ENCODE results near the gene ZBTB7C. TPM values are rescaled to one million over a fixed set of nuclear protein-coding genes. Genes with fewer than 3 reads are reported as not detected.

Gene ZBTB7C
- polyA plus RNA-seq, 4 donors: 0.54 to 4.1 (median 1.5) TPM

GRCh38 chr18:48193521-48194492 is 215.4 kb downstream of the ZBTB7C start:
- FAIRE-seq: no peak
- Histone ChIP-seq H3K9me3 (ENCODE audit: control insufficient read depth in 2 of 2, insufficient read depth in 1 of 2, low read depth in 1 of 2, low read length in 1 of 2) (no peaks in the 10 kb centered on the region), H3K4me3 (ENCODE audit: low read depth in 1 of 3, low read length in 3 of 3) (no peak overlapping the region), H3K36me3 (ENCODE audit: control insufficient read depth in 3 of 3, insufficient read depth in 2 of 3, low read depth in 1 of 3, low read length in 3 of 3) (no peaks in the 10 kb centered on the region), H3K27me3 (ENCODE audit: control insufficient read depth in 3 of 3, insufficient read depth in 3 of 3, low read length in 3 of 3) (peaks cover 0 to 5% (median 0%) of the 10 kb centered on the region in 3 donors), H3K4me1 (ENCODE audit: control insufficient read depth in 3 of 3, insufficient read depth in 2 of 3, low read depth in 1 of 3, low read length in 2 of 3) (no peaks in the 10 kb centered on the region), H3K27ac (ENCODE audit: low read depth in 1 of 3, low read length in 2 of 3) (no peak overlapping the region)
- WGBS, 3 donors: 87 to 88% (median 87%) methylated on average over 9 of the region's 9 CpGs
- no peak for DNase-seq

- 51 to 80% (median 62%) methylated on average over 8 of the region's 8 CpGs for WGBS, 3 donors
- no peak overlapping the region for H3K27ac ChIP-seq (ENCODE audit: low read depth in 1 of 3, low read length in 2 of 3)
- no peaks in the 10 kb centered on the region for H3K4me1 ChIP-seq (ENCODE audit: control insufficient read depth in 3 of 3, insufficient read depth in 2 of 3, low read depth in 1 of 3, low read length in 2 of 3)
- H3K36me3 ChIP-seq (ENCODE audit: control insufficient read depth in 3 of 3, insufficient read depth in 2 of 3, low read depth in 1 of 3, low read length in 3 of 3): no peaks in the 10 kb centered on the region
- no peaks in the 10 kb centered on the region for H3K9me3 ChIP-seq (ENCODE audit: control insufficient read depth in 2 of 2, insufficient read depth in 1 of 2, low read depth in 1 of 2, low read length in 1 of 2)
- peak in 1 of 2 donors; percentile 73 for DNase-seq
- no peaks in the 10 kb centered on the region for H3K27me3 ChIP-seq (ENCODE audit: control insufficient read depth in 3 of 3, insufficient read depth in 3 of 3, low read length in 3 of 3)
- H3K4me3 ChIP-seq (ENCODE audit: low read depth in 1 of 3, low read length in 3 of 3): no peak overlapping the region
- FAIRE-seq: no peak
Measured at GRCh38 chr18:48192542-48192941, 216.6 kb downstream of the ZBTB7C start.

- no peak overlapping the region for H3K27ac ChIP-seq (ENCODE audit: low read depth in 1 of 3, low read length in 2 of 3)
- H3K36me3 ChIP-seq (ENCODE audit: control insufficient read depth in 3 of 3, insufficient read depth in 2 of 3, low read depth in 1 of 3, low read length in 3 of 3): no peaks in the 10 kb centered on the region
- DNase-seq (no peak), FAIRE-seq (no peak)
- no peak overlapping the region for H3K4me3 ChIP-seq (ENCODE audit: low read depth in 1 of 3, low read length in 3 of 3)
- peaks cover 0 to under 1% (median 0%) of the 10 kb centered on the region in 3 donors for H3K4me1 ChIP-seq (ENCODE audit: control insufficient read depth in 3 of 3, insufficient read depth in 2 of 3, low read depth in 1 of 3, low read length in 2 of 3)
- H3K27me3 ChIP-seq (ENCODE audit: control insufficient read depth in 3 of 3, insufficient read depth in 3 of 3, low read length in 3 of 3): no peaks in the 10 kb centered on the region
- no peaks in the 10 kb centered on the region for H3K9me3 ChIP-seq (ENCODE audit: control insufficient read depth in 2 of 2, insufficient read depth in 1 of 2, low read depth in 1 of 2, low read length in 1 of 2)
- WGBS, 3 donors: 75 to 81% (median 78%) methylated on average over 3 of the region's 3 CpGs
Measured at GRCh38 chr18:48191494-48191893, 217.7 kb downstream of the ZBTB7C start.

- FAIRE-seq: no peak
Measured at GRCh38 chr18:48190994-48191393, 218.2 kb downstream of the ZBTB7C start.

GRCh38 chr18:48188609-48189008 is 220.6 kb downstream of the ZBTB7C start:
- FAIRE-seq (no peak), DNase-seq (no peak)
- Histone ChIP-seq H3K36me3 (ENCODE audit: control insufficient read depth in 3 of 3, insufficient read depth in 2 of 3, low read depth in 1 of 3, low read length in 3 of 3) (no peaks in the 10 kb centered on the region), H3K27ac (ENCODE audit: low read depth in 1 of 3, low read length in 2 of 3) (no peak overlapping the region), H3K9me3 (ENCODE audit: control insufficient read depth in 2 of 2, insufficient read depth in 1 of 2, low read depth in 1 of 2, low read length in 1 of 2) (no peaks in the 10 kb centered on the region), H3K27me3 (ENCODE audit: control insufficient read depth in 3 of 3, insufficient read depth in 3 of 3, low read length in 3 of 3) (no peaks in the 10 kb centered on the region), H3K4me1 (ENCODE audit: control insufficient read depth in 3 of 3, insufficient read depth in 2 of 3, low read depth in 1 of 3, low read length in 2 of 3) (peaks cover 0 to 7% (median 0%) of the 10 kb centered on the region in 3 donors), H3K4me3 (ENCODE audit: low read depth in 1 of 3, low read length in 3 of 3) (no peak overlapping the region)
- WGBS, 3 donors: 81 to 88% (median 85%) methylated on average over 2 of the region's 2 CpGs

More at GRCh38 chr18:48190994-48191393, 218.2 kb downstream of the ZBTB7C start:
- WGBS, 3 donors: 75 to 91% (median 87%) methylated on average over 7 of the region's 7 CpGs
- Histone ChIP-seq H3K27ac (ENCODE audit: low read depth in 1 of 3, low read length in 2 of 3) (no peak overlapping the region), H3K4me3 (ENCODE audit: low read depth in 1 of 3, low read length in 3 of 3) (no peak overlapping the region), H3K27me3 (ENCODE audit: control insufficient read depth in 3 of 3, insufficient read depth in 3 of 3, low read length in 3 of 3) (no peaks in the 10 kb centered on the region), H3K4me1 (ENCODE audit: control insufficient read depth in 3 of 3, insufficient read depth in 2 of 3, low read depth in 1 of 3, low read length in 2 of 3) (peaks cover 0 to 5% (median 0%) of the 10 kb centered on the region in 3 donors), H3K9me3 (ENCODE audit: control insufficient read depth in 2 of 2, insufficient read depth in 1 of 2, low read depth in 1 of 2, low read length in 1 of 2) (no peaks in the 10 kb centered on the region), H3K36me3 (ENCODE audit: control insufficient read depth in 3 of 3, insufficient read depth in 2 of 3, low read depth in 1 of 3, low read length in 3 of 3) (no peaks in the 10 kb centered on the region)
- DNase-seq: no peak

GRCh38 chr18:48186861-48187260 is 222.3 kb downstream of the ZBTB7C start:
- 86 to 91% (median 87%) methylated on average over 6 of the region's 6 CpGs for WGBS, 3 donors
- no peaks in the 10 kb centered on the region for H3K27me3 ChIP-seq (ENCODE audit: control insufficient read depth in 3 of 3, insufficient read depth in 3 of 3, low read length in 3 of 3)
- H3K4me1 ChIP-seq (ENCODE audit: control insufficient read depth in 3 of 3, insufficient read depth in 2 of 3, low read depth in 1 of 3, low read length in 2 of 3): peaks cover 0 to 7% (median 0%) of the 10 kb centered on the region in 3 donors
- no peak overlapping the region for H3K27ac ChIP-seq (ENCODE audit: low read depth in 1 of 3, low read length in 2 of 3)
- no peaks in the 10 kb centered on the region for H3K9me3 ChIP-seq (ENCODE audit: control insufficient read depth in 2 of 2, insufficient read depth in 1 of 2, low read depth in 1 of 2, low read length in 1 of 2)
- no peaks in the 10 kb centered on the region for H3K36me3 ChIP-seq (ENCODE audit: control insufficient read depth in 3 of 3, insufficient read depth in 2 of 3, low read depth in 1 of 3, low read length in 3 of 3)
- DNase-seq: no peak
- FAIRE-seq: no peak
- no peak overlapping the region for H3K4me3 ChIP-seq (ENCODE audit: low read depth in 1 of 3, low read length in 3 of 3)

- WGBS, 3 donors: 61 to 78% (median 77%) methylated on average over 20 of the region's 20 CpGs
- DNase-seq (peak in 1 of 2 donors; percentile 19), FAIRE-seq (no peak)
- Histone ChIP-seq H3K27me3 (ENCODE audit: control insufficient read depth in 3 of 3, insufficient read depth in 3 of 3, low read length in 3 of 3) (no peaks in the 10 kb centered on the region), H3K27ac (ENCODE audit: low read depth in 1 of 3, low read length in 2 of 3) (peak overlapping the region in 1 of 3 donors; percentile 12), H3K4me3 (ENCODE audit: low read depth in 1 of 3, low read length in 3 of 3) (no peak overlapping the region), H3K36me3 (ENCODE audit: control insufficient read depth in 3 of 3, insufficient read depth in 2 of 3, low read depth in 1 of 3, low read length in 3 of 3) (no peaks in the 10 kb centered on the region), H3K4me1 (ENCODE audit: control insufficient read depth in 3 of 3, insufficient read depth in 2 of 3, low read depth in 1 of 3, low read length in 2 of 3) (peaks cover 0 to 11% (median 0%) of the 10 kb centered on the region in 3 donors), H3K9me3 (ENCODE audit: control insufficient read depth in 2 of 2, insufficient read depth in 1 of 2, low read depth in 1 of 2, low read length in 1 of 2) (no peaks in the 10 kb centered on the region)
Measured at GRCh38 chr18:48186131-48186766, 222.9 kb downstream of the ZBTB7C start.

- H3K27ac ChIP-seq (ENCODE audit: low read depth in 1 of 3, low read length in 2 of 3): no peak overlapping the region
- FAIRE-seq: no peak
- peaks cover 0 to 19% (median 0%) of the 10 kb centered on the region in 3 donors for H3K4me1 ChIP-seq (ENCODE audit: control insufficient read depth in 3 of 3, insufficient read depth in 2 of 3, low read depth in 1 of 3, low read length in 2 of 3)
- DNase-seq: peak in 1 of 2 donors; percentile 11
- H3K4me3 ChIP-seq (ENCODE audit: low read depth in 1 of 3, low read length in 3 of 3): no peak overlapping the region
- no peaks in the 10 kb centered on the region for H3K27me3 ChIP-seq (ENCODE audit: control insufficient read depth in 3 of 3, insufficient read depth in 3 of 3, low read length in 3 of 3)
- H3K9me3 ChIP-seq (ENCODE audit: control insufficient read depth in 2 of 2, insufficient read depth in 1 of 2, low read depth in 1 of 2, low read length in 1 of 2): no peaks in the 10 kb centered on the region
- WGBS, 3 donors: 72 to 82% (median 79%) methylated on average over 6 of the region's 6 CpGs
- no peaks in the 10 kb centered on the region for H3K36me3 ChIP-seq (ENCODE audit: control insufficient read depth in 3 of 3, insufficient read depth in 2 of 3, low read depth in 1 of 3, low read length in 3 of 3)
Measured at GRCh38 chr18:48184118-48184517, 225.1 kb downstream of the ZBTB7C start.

All from small intestine (tissue), 7 donors.